ENCODE results near the gene ACSS3. TPM values are rescaled to one million over a fixed set of nuclear protein-coding genes. Genes with fewer than 3 reads are reported as not detected.

The ACSS3 gene
- total RNA-seq, 4 donors from 2014 or later: 5.0 to 13.6 (median 7.8) TPM

- Histone ChIP-seq H3K36me3 (peaks cover 0 to 4% of the 10 kb centered on the region in 2 donors), H3K4me3 (no peak overlapping the region), H3K27me3 (no peaks in the 10 kb centered on the region), H3K9me3 (no peaks in the 10 kb centered on the region), H3K27ac (no peak overlapping the region), H3K4me1 (no peaks in the 10 kb centered on the region)
- intact Hi-C loops (cut with DNase I; ENCODE audit: low total_unique reads): no loop called here
- no peak for TF ChIP-seq CTCF (IDR thresholded peaks at IDR 0.05 in 4 of 5, conservative IDR thresholded peaks at IDR 0.05 in 1 of 5)
- TF ChIP-seq POLR2A (IDR thresholded peaks at IDR 0.05): no peak
- DNase-seq (no peak), ATAC-seq (no peak)
- in situ Hi-C loops (cut with MboI; ENCODE audit: low sequenced_read_pairs in 4 of 4): loop anchor here in 1 of 4 donors (25.0 kb wide), 1 partner anchor 843 kb away; no protein-coding TSS in a partner anchor
Observed at GRCh38 chr12:81255456-81255855, 177.6 kb downstream of the ACSS3 start.

DNA sequence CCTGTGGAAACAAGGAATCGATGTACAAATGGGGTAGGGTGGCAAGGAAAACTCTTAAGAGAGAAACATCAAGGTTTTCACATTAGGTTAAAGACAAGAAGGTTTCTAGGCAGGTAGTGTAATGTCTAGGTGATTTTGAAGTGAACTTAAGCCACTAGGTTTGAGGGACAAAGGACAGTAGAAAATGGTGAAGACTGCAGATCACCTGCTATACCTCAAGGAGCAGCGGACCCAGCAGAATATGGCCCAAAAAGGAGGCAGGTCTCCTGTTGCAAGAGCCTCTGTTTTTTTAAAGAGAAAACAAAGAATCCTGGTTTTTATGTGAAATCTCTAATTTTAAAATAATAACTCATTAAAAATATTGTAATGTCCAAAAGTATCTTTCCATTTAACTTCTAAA, 178.1 kb downstream of the ACSS3 start:
- Histone ChIP-seq H3K9me3 (no peaks in the 10 kb centered on the region), H3K27ac (no peak overlapping the region), H3K4me3 (no peak overlapping the region), H3K36me3 (peaks cover 0 to 4% of the 10 kb centered on the region in 2 donors), H3K4me1 (no peaks in the 10 kb centered on the region), H3K27me3 (no peaks in the 10 kb centered on the region)
- ATAC-seq: no peak
- intact Hi-C loops (cut with DNase I; ENCODE audit: low total_unique reads): no loop called here
- TF ChIP-seq CTCF (IDR thresholded peaks at IDR 0.05 in 4 of 5, conservative IDR thresholded peaks at IDR 0.05 in 1 of 5) (no peak), POLR2A (IDR thresholded peaks at IDR 0.05) (no peak)
- in situ Hi-C loops (cut with MboI; ENCODE audit: low sequenced_read_pairs in 4 of 4): loop anchor here in 1 of 4 donors (25.0 kb wide), 1 partner anchor 844 kb away; no protein-coding TSS in a partner anchor
- DNase-seq: no peak

DNA sequence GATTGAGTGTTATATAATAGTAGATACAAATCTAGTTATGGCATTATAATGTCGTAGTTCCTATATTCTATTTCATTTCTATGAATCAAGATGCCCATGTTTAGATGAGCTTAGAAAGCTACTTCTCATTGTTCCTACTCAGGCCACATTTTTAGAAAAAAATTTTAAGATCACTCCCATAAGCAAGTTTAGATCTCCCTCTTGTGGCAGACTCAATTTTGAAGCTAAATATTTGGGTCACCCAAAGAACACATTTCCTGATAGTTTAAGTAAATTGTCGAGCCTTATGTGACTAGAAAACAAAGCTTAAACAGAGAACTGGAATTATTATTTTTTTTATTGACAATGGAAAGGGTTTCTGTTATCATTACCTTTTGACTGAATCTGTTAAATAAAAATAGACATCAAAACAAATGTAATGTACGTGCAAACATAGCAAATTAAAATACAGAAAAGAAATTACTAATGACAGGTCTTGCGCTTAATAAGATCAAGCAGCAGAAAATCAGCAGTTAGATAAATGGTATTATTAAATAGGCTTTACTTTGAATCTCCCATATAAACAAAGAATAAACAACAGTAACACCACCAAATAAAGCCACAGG, 180.2 kb downstream of the ACSS3 start:
- Histone ChIP-seq H3K9me3 (no peaks in the 10 kb centered on the region), H3K27ac (no peak overlapping the region), H3K4me1 (no peaks in the 10 kb centered on the region), H3K27me3 (no peaks in the 10 kb centered on the region), H3K4me3 (no peak overlapping the region), H3K36me3 (peaks cover 0 to 4% of the 10 kb centered on the region in 2 donors)
- TF ChIP-seq CTCF (IDR thresholded peaks at IDR 0.05 in 4 of 5, conservative IDR thresholded peaks at IDR 0.05 in 1 of 5) (peak in 2 of 5 experiments; percentile 9 to 21), POLR2A (IDR thresholded peaks at IDR 0.05) (no peak)
- ATAC-seq: no peak
- in situ Hi-C loops (cut with MboI; ENCODE audit: low sequenced_read_pairs in 4 of 4) (loop anchor here in 1 of 4 donors (25.0 kb wide), 1 partner anchor 846 kb away; no protein-coding TSS in a partner anchor), intact Hi-C loops (cut with DNase I; ENCODE audit: low total_unique reads) (no loop called here)
- no peak for DNase-seq

GRCh38 chr12:81259360-81259759, 181.5 kb downstream of the ACSS3 start:
- Histone ChIP-seq H3K4me1 (no peaks in the 10 kb centered on the region), H3K9me3 (no peaks in the 10 kb centered on the region), H3K36me3 (peaks cover 0 to 4% of the 10 kb centered on the region in 2 donors), H3K27ac (no peak overlapping the region), H3K4me3 (no peak overlapping the region), H3K27me3 (no peaks in the 10 kb centered on the region)
- intact Hi-C loops (cut with DNase I; ENCODE audit: low total_unique reads): no loop called here
- DNase-seq: no peak
- no peak for TF ChIP-seq POLR2A (IDR thresholded peaks at IDR 0.05)
- TF ChIP-seq CTCF (IDR thresholded peaks at IDR 0.05 in 4 of 5, conservative IDR thresholded peaks at IDR 0.05 in 1 of 5): no peak
- no peak for ATAC-seq
- in situ Hi-C loops (cut with MboI; ENCODE audit: low sequenced_read_pairs in 4 of 4): loop anchor here in 1 of 4 donors (25.0 kb wide), 1 partner anchor 847 kb away; no protein-coding TSS in a partner anchor
